Gastrocnemius medialis (tissue), 4 donors: Measurements from ENCODE around the gene ZNF319.

Experiments used
- POLR2A ChIP-seq, 2 donors: fragments of 450-650 bp; IDR thresholded peaks; one replicate each; pipeline ENCODE4 v1.6.1; 2017; ENCODE audit warnings: antibody characterized with exemption in 2 of 2, mild to moderate bottlenecking in 2 of 2, moderate library complexity in 2 of 2
- TF ChIP-seq, protein P1 (sequence below), 5 experiments: fragments of 450-650 bp in 3 of 5; fragments of 200-600 bp in 2 of 5; sonication (generic) in 2 of 5; IDR thresholded peaks in 4 of 5; conservative IDR thresholded peaks in 1 of 5; 1 replicate in 4 of 5; 2 replicates in 1 of 5; pipeline ENCODE4 v1.5.1; 2016 to 2019; ENCODE audit warnings: antibody characterized with exemption in 5 of 5, mild to moderate bottlenecking in 3 of 5, moderate library complexity in 3 of 5

DNA sequence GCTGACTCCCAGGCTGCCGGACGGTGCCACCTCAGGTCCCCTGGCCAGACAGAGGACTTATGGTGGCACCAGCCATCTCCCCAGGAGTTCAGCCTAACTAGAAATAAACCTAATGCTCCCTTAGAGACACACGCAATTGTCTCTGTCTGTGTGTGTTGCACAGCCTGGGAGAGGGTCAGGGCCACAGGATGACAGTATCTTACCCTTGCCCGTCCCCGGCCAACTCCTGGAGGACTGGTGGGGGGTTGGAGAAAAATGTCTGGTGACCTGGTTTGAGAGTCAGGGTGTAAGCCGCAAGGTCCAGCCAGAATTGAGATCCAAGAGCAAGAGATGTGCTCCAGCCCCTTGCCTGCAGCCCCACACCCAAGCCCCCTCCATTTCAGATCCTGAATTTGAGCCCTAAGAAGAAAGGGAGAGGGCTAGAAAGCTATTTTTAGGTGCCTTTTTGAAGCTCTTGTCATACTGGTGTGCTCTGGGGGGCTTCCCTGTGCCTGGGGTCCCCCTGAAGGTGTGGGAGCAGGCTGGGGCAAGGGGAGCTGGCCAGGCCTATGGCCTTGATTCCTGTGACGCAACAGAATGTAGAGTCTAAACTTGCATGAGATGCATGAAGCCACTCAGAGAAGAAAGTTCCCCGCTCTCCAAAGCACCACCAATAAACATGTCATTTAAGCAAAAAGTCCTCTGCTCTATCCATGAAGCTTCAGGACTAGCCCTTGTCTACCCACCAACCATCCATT, 12.9 kb downstream of the ZNF319 start:
- TF ChIP-seq, protein P1, sequence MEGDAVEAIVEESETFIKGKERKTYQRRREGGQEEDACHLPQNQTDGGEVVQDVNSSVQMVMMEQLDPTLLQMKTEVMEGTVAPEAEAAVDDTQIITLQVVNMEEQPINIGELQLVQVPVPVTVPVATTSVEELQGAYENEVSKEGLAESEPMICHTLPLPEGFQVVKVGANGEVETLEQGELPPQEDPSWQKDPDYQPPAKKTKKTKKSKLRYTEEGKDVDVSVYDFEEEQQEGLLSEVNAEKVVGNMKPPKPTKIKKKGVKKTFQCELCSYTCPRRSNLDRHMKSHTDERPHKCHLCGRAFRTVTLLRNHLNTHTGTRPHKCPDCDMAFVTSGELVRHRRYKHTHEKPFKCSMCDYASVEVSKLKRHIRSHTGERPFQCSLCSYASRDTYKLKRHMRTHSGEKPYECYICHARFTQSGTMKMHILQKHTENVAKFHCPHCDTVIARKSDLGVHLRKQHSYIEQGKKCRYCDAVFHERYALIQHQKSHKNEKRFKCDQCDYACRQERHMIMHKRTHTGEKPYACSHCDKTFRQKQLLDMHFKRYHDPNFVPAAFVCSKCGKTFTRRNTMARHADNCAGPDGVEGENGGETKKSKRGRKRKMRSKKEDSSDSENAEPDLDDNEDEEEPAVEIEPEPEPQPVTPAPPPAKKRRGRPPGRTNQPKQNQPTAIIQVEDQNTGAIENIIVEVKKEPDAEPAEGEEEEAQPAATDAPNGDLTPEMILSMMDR (IDR thresholded peaks at IDR 0.05 in 4 of 5, conservative IDR thresholded peaks at IDR 0.05 in 1 of 5) = no peak
- no peak for TF ChIP-seq POLR2A (IDR thresholded peaks at IDR 0.05)
